Ectodermal cell (in vitro differentiated cells): ENCODE data around the gene COPB2.

Experiments
- H3K27ac ChIP-seq: 2 replicates; pipeline ENCODE4 v1.7.0; 2013; ENCODE audit warnings: mild to moderate bottlenecking, low read depth, low read length; ENCODE audit not compliant: insufficient read depth, poor library complexity, severe bottlenecking
- H3K27me3 ChIP-seq: 2 replicates; pipeline ENCODE4 v1.7.0; 2013; ENCODE audit warnings: mild to moderate bottlenecking, low read length; ENCODE audit not compliant: insufficient read depth, control insufficient read depth, poor library complexity, severe bottlenecking
- H3K36me3 ChIP-seq: one replicate; pipeline ENCODE4 v1.7.0; 2013; ENCODE audit warnings: low read length; ENCODE audit not compliant: control insufficient read depth, insufficient read depth
- H3K4me1 ChIP-seq: one replicate; pipeline ENCODE4 v1.7.0; 2013; ENCODE audit warnings: low read length; ENCODE audit not compliant: control insufficient read depth, insufficient read depth
- H3K4me3 ChIP-seq: 2 replicates; pipeline ENCODE4 v1.7.0; 2013; ENCODE audit warnings: low read depth, low read length, control low read depth; ENCODE audit not compliant: insufficient read depth
- H3K9me3 ChIP-seq: 2 replicates; pipeline ENCODE4 v1.7.0; 2013; ENCODE audit warnings: mild to moderate bottlenecking, low read length, moderate library complexity; ENCODE audit not compliant: control insufficient read depth
- WGBS, 2 experiments: methylation state at CpG; one replicate each; pipeline ENCODE4 v1.1.7; 2013; ENCODE audit warnings: missing lambda C conversion rate in 2 of 2; 5-methylcytosine and 5-hydroxymethylcytosine counted together

The COPB2 gene

GRCh38 chr3:139310474-139310933, 78.9 kb downstream of the COPB2 start:
- Histone ChIP-seq H3K27ac (no peak overlapping the region), H3K4me3 (no peak overlapping the region), H3K27me3 (no peaks in the 10 kb centered on the region), H3K4me1 (peaks cover 17% of the 10 kb centered on the region), H3K9me3 (no peaks in the 10 kb centered on the region), H3K36me3 (no peaks in the 10 kb centered on the region)
- 82 to 86% methylated on average over 8 of the region's 8 CpGs for WGBS, 2 experiments

DNA sequence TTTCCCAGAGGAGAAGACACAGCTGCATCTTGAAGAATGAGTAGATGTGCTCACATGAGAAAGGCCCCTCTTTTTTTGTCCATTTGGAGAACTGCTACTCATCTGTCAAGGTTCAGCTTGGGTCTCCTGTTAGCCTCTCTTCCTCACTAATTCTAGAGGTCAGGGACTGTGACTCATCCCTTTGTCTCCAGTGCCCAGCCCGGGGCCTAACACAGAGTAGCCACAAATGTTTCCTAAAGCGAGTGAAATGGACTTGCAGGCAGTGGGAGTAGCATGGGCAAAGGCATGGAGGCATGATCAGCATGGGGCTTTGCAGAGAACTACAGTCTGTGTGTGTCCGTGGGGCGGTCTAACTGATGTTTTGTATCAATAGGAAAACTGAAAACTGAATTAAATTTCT, 79.6 kb downstream of the COPB2 start:
- no peaks in the 10 kb centered on the region for H3K9me3 ChIP-seq
- peaks cover 17% of the 10 kb centered on the region for H3K4me1 ChIP-seq
- H3K27ac ChIP-seq, result no peak overlapping the region
- H3K27me3 ChIP-seq, result no peaks in the 10 kb centered on the region
- H3K36me3 ChIP-seq, result no peaks in the 10 kb centered on the region
- WGBS, 2 experiments, result 84 to 86% methylated on average over 4 of the region's 4 CpGs
- no peak overlapping the region for H3K4me3 ChIP-seq

- 82 to 91% methylated on average over 2 of the region's 2 CpGs for WGBS, 2 experiments
Measured at GRCh38 chr3:139309061-139309591, 80.3 kb downstream of the COPB2 start.

GRCh38 chr3:139308560-139308959, 80.9 kb downstream of the COPB2 start:
- no peaks in the 10 kb centered on the region for H3K9me3 ChIP-seq
- 73 to 76% methylated on average over 4 of the region's 4 CpGs for WGBS, 2 experiments
- no peaks in the 10 kb centered on the region for H3K27me3 ChIP-seq
- no peak overlapping the region for H3K4me3 ChIP-seq
- peaks cover 17% of the 10 kb centered on the region for H3K4me1 ChIP-seq
- no peaks in the 10 kb centered on the region for H3K36me3 ChIP-seq
- H3K27ac ChIP-seq, result no peak overlapping the region

More at GRCh38 chr3:139309061-139309591, 80.3 kb downstream of the COPB2 start:
- no peaks in the 10 kb centered on the region for H3K36me3 ChIP-seq
- no peaks in the 10 kb centered on the region for H3K9me3 ChIP-seq
- no peak overlapping the region for H3K27ac ChIP-seq
- H3K27me3 ChIP-seq, result no peaks in the 10 kb centered on the region
- H3K4me3 ChIP-seq, result no peak overlapping the region
- H3K4me1 ChIP-seq, result peaks cover 17% of the 10 kb centered on the region

- H3K4me3 ChIP-seq, result no peak overlapping the region
- 92% methylated on average over 6 of the region's 6 CpGs for WGBS, 2 experiments
- H3K36me3 ChIP-seq, result no peaks in the 10 kb centered on the region
- H3K9me3 ChIP-seq, result no peaks in the 10 kb centered on the region
- peaks cover 17% of the 10 kb centered on the region for H3K4me1 ChIP-seq
- H3K27me3 ChIP-seq, result no peaks in the 10 kb centered on the region
- H3K27ac ChIP-seq, result no peak overlapping the region
Measured at GRCh38 chr3:139307601-139308555, 81.6 kb downstream of the COPB2 start.
